Measurements from ENCODE around the gene IL4R. TPM values are rescaled to one million over a fixed set of nuclear protein-coding genes. Genes with fewer than 3 reads are reported as not detected.
A peak's percentile ranks its signal among the peaks of the same experiment; 100 is the strongest.
"Not testable (repeated sequence)": the region's sequence is repeated elsewhere in the genome, so short reads cannot be mapped to it uniquely, and the experiment has no call there.

The IL4R gene
- total RNA-seq (10 to 100 TPM; 19.9 to 51.0 (median 25.7) TPM), polyA plus RNA-seq (12.3 TPM)
- long read RNA-seq, donor 1, transcript IL4R-202 (11 exons, 3,685 nt): major isoform, 5 of 18 reads
- long read RNA-seq, donor 1, partial matches to known transcripts: 3 of 18 reads
- long read RNA-seq, donor 1, other reads (novel, unspliced or antisense): 10 of 18 reads
- long read RNA-seq, donor 2, partial matches to known transcripts: 2 of 10 reads
- long read RNA-seq, donor 2, other reads (novel, unspliced or antisense): 5 of 10 reads
- long read RNA-seq, donor 3, partial matches to known transcripts: 8 of 33 reads
- long read RNA-seq, donor 3, other reads (novel, unspliced or antisense): 20 of 33 reads
- long read RNA-seq, donor 4, partial matches to known transcripts: 0 of 4 reads
- long read RNA-seq, donor 4, other reads (novel, unspliced or antisense): 2 of 4 reads

- intact Hi-C loops (cut with DNase I): loop anchor here in 2 of 4 donors (10.0 kb wide), 2 partner anchors 59 to 79 kb away; no protein-coding TSS in a partner anchor
- Histone ChIP-seq H3K27me3 (ENCODE audit: control insufficient read depth, insufficient read depth) (no peaks in the 10 kb centered on the region), H3K9me3 (ENCODE audit: control insufficient read depth, low read length) (no peaks in the 10 kb centered on the region), H3K4me1 (ENCODE audit: control insufficient read depth, insufficient read depth, low read length) (peaks cover 16% of the 10 kb centered on the region), H3K27ac (ENCODE audit: low read length) (peak within 1 kb of the TSS; percentile 77), H3K4me3 (ENCODE audit: low read length) (peak within 1 kb of the TSS; percentile 87)
- peak; percentile 90 to 94 (median 90) for DNase-seq
- under 1% methylated on average over 85 of the region's 85 CpGs for WGBS
- ATAC-seq: peak; percentile 33 to 59
Measured at GRCh38 chr16:27313422-27314160, at the start of gene IL4R. Gene IL4R (plus strand): TSS chr16:27313974. CDS start chr16:27340204, 26,230 bp downstream.

- intact Hi-C loops (cut with DNase I): no loop called here
- Histone ChIP-seq H3K27ac (ENCODE audit: low read length) (no peak overlapping the region), H3K27me3 (ENCODE audit: control insufficient read depth, insufficient read depth) (no peaks in the 10 kb centered on the region)
Measured at GRCh38 chr16:27264151-27264550, 49.6 kb upstream of the IL4R start.

GRCh38 chr16:27265982-27266381 lies 47.8 kb upstream of the IL4R start:
- Histone ChIP-seq H3K4me1 (ENCODE audit: control insufficient read depth, insufficient read depth, low read length) (peaks cover 6% of the 10 kb centered on the region), H3K9me3 (ENCODE audit: control insufficient read depth, low read length) (no peaks in the 10 kb centered on the region), H3K27me3 (ENCODE audit: control insufficient read depth, insufficient read depth) (no peaks in the 10 kb centered on the region), H3K27ac (ENCODE audit: low read length) (no peak overlapping the region), H3K4me3 (ENCODE audit: low read length) (no peak overlapping the region)
- WGBS: 98% methylated on average over 1 of the region's 1 CpG
- ATAC-seq (no peak), DNase-seq (no peak)
- intact Hi-C loops (cut with DNase I): loop anchor here in 1 of 4 donors (5.0 kb wide), 1 partner anchor 34 kb away; no protein-coding TSS in a partner anchor

More at GRCh38 chr16:27264151-27264550, 49.6 kb upstream of the IL4R start:
- no peaks in the 10 kb centered on the region for H3K9me3 ChIP-seq (ENCODE audit: control insufficient read depth, low read length)
- WGBS: 79% methylated on average over 6 of the region's 6 CpGs
- no peak for ATAC-seq
- H3K4me1 ChIP-seq (ENCODE audit: control insufficient read depth, insufficient read depth, low read length): peaks cover 4% of the 10 kb centered on the region
- no peak for DNase-seq
- no peak overlapping the region for H3K4me3 ChIP-seq (ENCODE audit: low read length)

- no peak overlapping the region for H3K4me3 ChIP-seq (ENCODE audit: low read length)
- H3K27ac ChIP-seq (ENCODE audit: low read length): no peak overlapping the region
- no peaks in the 10 kb centered on the region for H3K27me3 ChIP-seq (ENCODE audit: control insufficient read depth, insufficient read depth)
- WGBS: 86% methylated on average over 8 of the region's 8 CpGs
- ATAC-seq (no peak), DNase-seq (no peak)
- H3K4me1 ChIP-seq (ENCODE audit: control insufficient read depth, insufficient read depth, low read length): peaks cover 6% of the 10 kb centered on the region
- H3K9me3 ChIP-seq (ENCODE audit: control insufficient read depth, low read length): no peaks in the 10 kb centered on the region
- intact Hi-C loops (cut with DNase I): loop anchor here in 1 of 4 donors (5.0 kb wide), 1 partner anchor 35 kb away; no protein-coding TSS in a partner anchor
Measured at GRCh38 chr16:27267037-27267677, 46.6 kb upstream of the IL4R start.

GRCh38 chr16:27268376-27269299 lies 45.1 kb upstream of the IL4R start, which contains the start of gene NSMCE1:
Gene NSMCE1 (minus strand): TSS chr16:27268772. CDS start chr16:27257570, 11,202 bp downstream.
- peaks cover 6% of the 10 kb centered on the region for H3K4me1 ChIP-seq (ENCODE audit: control insufficient read depth, insufficient read depth, low read length)
- H3K27ac ChIP-seq (ENCODE audit: low read length): peak within 1 kb of the TSS; percentile 80
- ATAC-seq (peak; percentile 99), DNase-seq (peak; percentile 99)
- WGBS: 9% methylated on average over 58 of the region's 58 CpGs
- H3K4me3 ChIP-seq (ENCODE audit: low read length): peak within 1 kb of the TSS; percentile 64
- H3K27me3 ChIP-seq (ENCODE audit: control insufficient read depth, insufficient read depth): no peaks in the 10 kb centered on the region
- intact Hi-C loops (cut with DNase I): loop anchor here in 1 of 4 donors (5.0 kb wide), 1 partner anchor 36 kb away; no protein-coding TSS in a partner anchor
- H3K9me3 ChIP-seq (ENCODE audit: control insufficient read depth, low read length): no peaks in the 10 kb centered on the region

GRCh38 chr16:27269300-27270150 lies 44.2 kb upstream of the IL4R start:
- intact Hi-C loops (cut with DNase I): loop anchor here in 1 of 4 donors (5.0 kb wide), 1 partner anchor 37 kb away; no protein-coding TSS in a partner anchor
- no peaks in the 10 kb centered on the region for H3K9me3 ChIP-seq (ENCODE audit: control insufficient read depth, low read length)
- H3K27ac ChIP-seq (ENCODE audit: low read length): no peak overlapping the region
- WGBS: 87% methylated on average over 9 of the region's 9 CpGs
- H3K4me3 ChIP-seq (ENCODE audit: low read length): no peak overlapping the region
- peaks cover 6% of the 10 kb centered on the region for H3K4me1 ChIP-seq (ENCODE audit: control insufficient read depth, insufficient read depth, low read length)
- H3K27me3 ChIP-seq (ENCODE audit: control insufficient read depth, insufficient read depth): no peaks in the 10 kb centered on the region
- ATAC-seq (no peak), DNase-seq (no peak)

GRCh38 chr16:27270349-27270748 lies 43.4 kb upstream of the IL4R start:
- Histone ChIP-seq H3K4me1 (ENCODE audit: control insufficient read depth, insufficient read depth, low read length) (peaks cover 6% of the 10 kb centered on the region), H3K27me3 (ENCODE audit: control insufficient read depth, insufficient read depth) (no peaks in the 10 kb centered on the region), H3K4me3 (ENCODE audit: low read length) (no peak overlapping the region), H3K9me3 (ENCODE audit: control insufficient read depth, low read length) (no peaks in the 10 kb centered on the region), H3K27ac (ENCODE audit: low read length) (no peak overlapping the region)
- 91% methylated on average over 4 of the region's 4 CpGs for WGBS
- DNase-seq (no peak), ATAC-seq (no peak)
- intact Hi-C loops (cut with DNase I): no loop called here

- Histone ChIP-seq H3K4me3 (ENCODE audit: low read length) (no peak overlapping the region), H3K4me1 (ENCODE audit: control insufficient read depth, insufficient read depth, low read length) (peaks cover 6% of the 10 kb centered on the region), H3K27ac (ENCODE audit: low read length) (no peak overlapping the region), H3K9me3 (ENCODE audit: control insufficient read depth, low read length) (no peaks in the 10 kb centered on the region), H3K27me3 (ENCODE audit: control insufficient read depth, insufficient read depth) (no peaks in the 10 kb centered on the region)
- intact Hi-C loops (cut with DNase I): no loop called here
- DNase-seq (no peak), ATAC-seq (no peak)
- 88% methylated on average over 4 of the region's 4 CpGs for WGBS
Measured at GRCh38 chr16:27272076-27272475, 41.7 kb upstream of the IL4R start.

GRCh38 chr16:27272697-27273096 lies 41.1 kb upstream of the IL4R start:
- H3K4me3 ChIP-seq (ENCODE audit: low read length); ATAC-seq; intact Hi-C loops (cut with DNase I): not testable (repeated sequence)

More at GRCh38 chr16:27272697-27273096, 41.1 kb upstream of the IL4R start:
- not testable (repeated sequence) for DNase-seq; H3K27ac ChIP-seq (ENCODE audit: low read length); H3K27me3 ChIP-seq (ENCODE audit: control insufficient read depth, insufficient read depth); H3K4me1 ChIP-seq (ENCODE audit: control insufficient read depth, insufficient read depth, low read length); H3K9me3 ChIP-seq (ENCODE audit: control insufficient read depth, low read length)
- 97% methylated on average over 7 of the region's 7 CpGs for WGBS
